ENCODE results near the gene CYP2C18. TPM values are rescaled to one million over a fixed set of nuclear protein-coding genes. Genes with fewer than 3 reads are reported as not detected.
"Not testable (repeated sequence)": the region's sequence is repeated elsewhere in the genome, so short reads cannot be mapped to it uniquely, and the experiment has no call there.

Gene CYP2C18
- total RNA-seq, 1 donor = not detected

DNA sequence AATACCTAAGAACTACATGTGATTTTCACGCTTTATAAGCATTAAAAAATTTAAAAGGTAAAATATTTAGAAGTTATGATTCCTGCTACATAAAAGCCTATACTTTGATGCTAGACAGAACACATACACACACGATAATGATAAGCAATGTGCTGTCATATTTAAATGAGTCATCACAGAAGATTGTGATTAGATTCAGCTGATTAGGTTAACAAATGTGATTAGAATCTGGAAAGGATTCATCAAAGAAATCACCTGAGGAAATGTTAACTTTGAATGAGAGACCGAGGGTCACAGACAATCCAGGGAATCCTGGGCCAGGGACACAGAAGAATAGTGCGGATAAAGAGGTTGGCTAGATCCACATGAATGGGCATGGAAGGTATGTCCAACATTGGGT is 42.0 kb upstream of the CYP2C18 start:
- no peak overlapping the region for H3K4me3 ChIP-seq (ENCODE audit: insufficient read depth, low read length)
- no peak for TF ChIP-seq CTCF (IDR thresholded peaks at IDR 0.05; ENCODE audit: extremely low read depth, low read depth, low read length)
- no peak overlapping the region for H3K27ac ChIP-seq (ENCODE audit: low read depth, low read length)
- DNase-seq (ENCODE audit: insufficient read length, low spot score, missing footprints) = no peak
- H4K20me1 ChIP-seq (ENCODE audit: insufficient read depth, low read length) = no peaks in the 10 kb centered on the region
- no peaks in the 10 kb centered on the region for H3K4me1 ChIP-seq (ENCODE audit: insufficient read depth, low read length)
- H3K9me3 ChIP-seq (ENCODE audit: low read depth, low read length) = no peaks in the 10 kb centered on the region
- no peaks in the 10 kb centered on the region for H3K79me2 ChIP-seq (ENCODE audit: insufficient read depth, low read length)
- no peaks in the 10 kb centered on the region for H3K27me3 ChIP-seq (ENCODE audit: insufficient read depth, low read length)
- H2AFZ ChIP-seq (ENCODE audit: low read length) = no peak overlapping the region
- no peak overlapping the region for H3K4me2 ChIP-seq (ENCODE audit: insufficient read depth, low read length)
- no peaks in the 10 kb centered on the region for H3K36me3 ChIP-seq (ENCODE audit: insufficient read depth, low read length)

DNA sequence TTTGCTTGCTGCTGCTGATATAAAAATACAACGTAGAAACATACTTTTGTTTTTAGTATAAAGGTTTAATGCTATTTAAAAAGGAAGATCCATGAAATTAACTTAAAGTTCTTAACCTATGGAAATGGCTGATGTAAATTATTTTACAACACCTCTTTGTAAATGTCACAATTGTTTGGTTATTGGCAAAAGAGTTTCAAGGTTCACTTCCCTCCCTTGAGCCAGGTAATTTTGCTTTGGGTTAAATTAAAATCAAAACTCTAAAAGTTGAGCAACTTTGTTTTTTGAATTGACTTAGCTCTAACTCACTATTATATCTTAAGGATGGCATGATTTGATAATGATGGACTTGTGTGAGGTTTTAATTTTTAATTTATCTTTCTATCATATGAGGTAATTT is 39.2 kb upstream of the CYP2C18 start:
- H3K27ac ChIP-seq (ENCODE audit: low read depth, low read length) = no peak overlapping the region
- no peak overlapping the region for H3K4me3 ChIP-seq (ENCODE audit: insufficient read depth, low read length)
- no peaks in the 10 kb centered on the region for H3K4me1 ChIP-seq (ENCODE audit: insufficient read depth, low read length)
- no peaks in the 10 kb centered on the region for H3K27me3 ChIP-seq (ENCODE audit: insufficient read depth, low read length)
- DNase-seq (ENCODE audit: insufficient read length, low spot score, missing footprints) = no peak
- H3K79me2 ChIP-seq (ENCODE audit: insufficient read depth, low read length) = no peaks in the 10 kb centered on the region
- TF ChIP-seq CTCF (IDR thresholded peaks at IDR 0.05; ENCODE audit: extremely low read depth, low read depth, low read length) = no peak
- H4K20me1 ChIP-seq (ENCODE audit: insufficient read depth, low read length) = no peaks in the 10 kb centered on the region
- no peak overlapping the region for H3K4me2 ChIP-seq (ENCODE audit: insufficient read depth, low read length)
- no peaks in the 10 kb centered on the region for H3K9me3 ChIP-seq (ENCODE audit: low read depth, low read length)
- H2AFZ ChIP-seq (ENCODE audit: low read length) = no peak overlapping the region
- no peaks in the 10 kb centered on the region for H3K36me3 ChIP-seq (ENCODE audit: insufficient read depth, low read length)

- Histone ChIP-seq H3K27me3 (ENCODE audit: insufficient read depth, low read length) (no peaks in the 10 kb centered on the region), H4K20me1 (ENCODE audit: insufficient read depth, low read length) (no peaks in the 10 kb centered on the region), H2AFZ (ENCODE audit: low read length) (no peak overlapping the region), H3K36me3 (ENCODE audit: insufficient read depth, low read length) (no peaks in the 10 kb centered on the region), H3K27ac (ENCODE audit: low read depth, low read length) (no peak overlapping the region), H3K4me1 (ENCODE audit: insufficient read depth, low read length) (no peaks in the 10 kb centered on the region), H3K4me2 (ENCODE audit: insufficient read depth, low read length) (no peak overlapping the region), H3K9me3 (ENCODE audit: low read depth, low read length) (no peaks in the 10 kb centered on the region), H3K79me2 (ENCODE audit: insufficient read depth, low read length) (no peaks in the 10 kb centered on the region), H3K4me3 (ENCODE audit: insufficient read depth, low read length) (no peak overlapping the region)
- TF ChIP-seq CTCF (IDR thresholded peaks at IDR 0.05; ENCODE audit: extremely low read depth, low read depth, low read length) = no peak
- no peak for DNase-seq (ENCODE audit: insufficient read length, low spot score, missing footprints)
Measured at GRCh38 chr10:94645285-94645684, 38.2 kb upstream of the CYP2C18 start.

DNA sequence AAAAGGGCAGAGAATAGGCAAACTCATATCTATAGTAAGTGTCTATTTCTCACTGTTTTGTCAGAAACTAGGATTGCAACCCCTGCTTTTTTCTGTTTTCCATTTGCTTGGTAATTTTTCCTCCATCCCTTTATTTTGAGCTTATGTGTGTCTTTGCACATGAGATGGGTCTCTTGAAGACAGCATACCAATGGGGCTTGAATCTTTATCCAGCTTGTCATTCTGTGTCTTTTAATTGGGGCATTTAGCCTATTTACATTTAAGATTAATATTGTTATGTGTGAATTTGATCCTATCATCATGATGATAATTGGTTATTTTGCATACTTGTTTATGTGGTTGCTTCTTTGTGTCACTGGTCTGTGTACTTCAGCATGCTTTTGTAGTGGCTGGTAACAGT is 28.3 kb upstream of the CYP2C18 start:
- not testable (repeated sequence) for H3K9me3 ChIP-seq (ENCODE audit: low read depth, low read length); H2AFZ ChIP-seq (ENCODE audit: low read length); H3K27me3 ChIP-seq (ENCODE audit: insufficient read depth, low read length); H3K79me2 ChIP-seq (ENCODE audit: insufficient read depth, low read length); DNase-seq (ENCODE audit: insufficient read length, low spot score, missing footprints); H3K27ac ChIP-seq (ENCODE audit: low read depth, low read length); H3K4me2 ChIP-seq (ENCODE audit: insufficient read depth, low read length); H3K36me3 ChIP-seq (ENCODE audit: insufficient read depth, low read length); H3K4me1 ChIP-seq (ENCODE audit: insufficient read depth, low read length); H3K4me3 ChIP-seq (ENCODE audit: insufficient read depth, low read length); H4K20me1 ChIP-seq (ENCODE audit: insufficient read depth, low read length)

DNA sequence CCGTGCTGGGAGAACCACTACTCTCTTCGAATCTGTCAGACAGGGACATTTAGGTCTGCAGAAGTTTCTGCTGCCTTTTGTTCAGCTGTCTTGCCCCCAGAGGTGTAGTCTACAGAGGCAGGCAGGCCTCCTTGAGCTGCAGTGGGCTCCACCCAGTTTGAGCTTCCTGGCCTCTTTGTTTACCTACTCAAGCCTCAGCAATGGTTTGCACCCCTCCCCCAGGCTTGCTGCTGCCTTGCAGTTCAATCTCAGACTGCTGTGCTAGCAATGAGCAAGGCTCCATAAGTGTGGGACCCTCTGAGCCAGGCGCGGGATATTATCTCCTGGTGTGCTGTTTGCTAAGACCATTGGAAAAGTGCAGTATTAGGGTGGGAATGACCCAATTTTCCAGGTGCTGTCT is 20.5 kb upstream of the CYP2C18 start:
- H3K27ac ChIP-seq (ENCODE audit: low read depth, low read length); H3K4me1 ChIP-seq (ENCODE audit: insufficient read depth, low read length); H3K4me2 ChIP-seq (ENCODE audit: insufficient read depth, low read length); DNase-seq (ENCODE audit: insufficient read length, low spot score, missing footprints); H3K79me2 ChIP-seq (ENCODE audit: insufficient read depth, low read length); H3K4me3 ChIP-seq (ENCODE audit: insufficient read depth, low read length); H3K27me3 ChIP-seq (ENCODE audit: insufficient read depth, low read length); H4K20me1 ChIP-seq (ENCODE audit: insufficient read depth, low read length); H2AFZ ChIP-seq (ENCODE audit: low read length); H3K36me3 ChIP-seq (ENCODE audit: insufficient read depth, low read length); H3K9me3 ChIP-seq (ENCODE audit: low read depth, low read length): not testable (repeated sequence)
